Measurements from ENCODE around the gene PLEKHM2. TPM values are rescaled to one million over a fixed set of nuclear protein-coding genes. Genes with fewer than 3 reads are reported as not detected.

PLEKHM2 gene
- total and polyA plus RNA-seq, 12 donors, result 63.7 to 106 (median 76.7) TPM

DNA sequence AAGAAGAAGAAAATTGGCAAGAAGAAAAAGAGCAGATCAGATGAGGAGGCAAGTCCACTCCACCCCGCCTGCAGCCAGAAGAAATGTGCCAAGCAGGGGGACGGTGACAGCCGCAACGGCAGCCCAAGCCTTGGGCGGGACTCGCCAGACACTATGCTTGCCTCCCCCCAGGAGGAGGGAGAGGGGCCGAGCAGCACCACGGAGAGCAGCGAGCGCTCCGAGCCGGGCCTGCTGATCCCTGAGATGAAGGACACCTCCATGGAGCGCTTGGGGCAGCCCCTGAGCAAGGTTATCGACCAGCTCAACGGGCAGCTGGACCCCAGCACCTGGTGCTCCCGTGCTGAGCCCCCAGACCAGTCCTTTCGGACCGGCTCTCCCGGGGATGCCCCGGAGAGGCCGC, 42.9 kb downstream of the PLEKHM2 start:
- H3K4me3 ChIP-seq, result no peak overlapping the region
- peak overlapping the region in 3 of 10 donors; percentile 22 to 48 (median 34) for H3K27ac ChIP-seq
- TF ChIP-seq, protein P1, sequence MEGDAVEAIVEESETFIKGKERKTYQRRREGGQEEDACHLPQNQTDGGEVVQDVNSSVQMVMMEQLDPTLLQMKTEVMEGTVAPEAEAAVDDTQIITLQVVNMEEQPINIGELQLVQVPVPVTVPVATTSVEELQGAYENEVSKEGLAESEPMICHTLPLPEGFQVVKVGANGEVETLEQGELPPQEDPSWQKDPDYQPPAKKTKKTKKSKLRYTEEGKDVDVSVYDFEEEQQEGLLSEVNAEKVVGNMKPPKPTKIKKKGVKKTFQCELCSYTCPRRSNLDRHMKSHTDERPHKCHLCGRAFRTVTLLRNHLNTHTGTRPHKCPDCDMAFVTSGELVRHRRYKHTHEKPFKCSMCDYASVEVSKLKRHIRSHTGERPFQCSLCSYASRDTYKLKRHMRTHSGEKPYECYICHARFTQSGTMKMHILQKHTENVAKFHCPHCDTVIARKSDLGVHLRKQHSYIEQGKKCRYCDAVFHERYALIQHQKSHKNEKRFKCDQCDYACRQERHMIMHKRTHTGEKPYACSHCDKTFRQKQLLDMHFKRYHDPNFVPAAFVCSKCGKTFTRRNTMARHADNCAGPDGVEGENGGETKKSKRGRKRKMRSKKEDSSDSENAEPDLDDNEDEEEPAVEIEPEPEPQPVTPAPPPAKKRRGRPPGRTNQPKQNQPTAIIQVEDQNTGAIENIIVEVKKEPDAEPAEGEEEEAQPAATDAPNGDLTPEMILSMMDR (IDR thresholded peaks at IDR 0.05), result no peak
- no peaks in the 10 kb centered on the region for H3K9me3 ChIP-seq
- intact Hi-C loops (cut with DNase I), result loop anchor here in 1 of 10 donors (10.0 kb wide), 1 partner anchor 62 kb away; no protein-coding TSS in a partner anchor
- H3K4me1 ChIP-seq, result peaks cover 0 to 17% (median 5%) of the 10 kb centered on the region in 9 donors
- H3K36me3 ChIP-seq, result peaks cover 3 to 100% (median 80%) of the 10 kb centered on the region in 9 donors
- ATAC-seq (peak in 4 of 8 donors; percentile 7 to 51 (median 19)), DNase-seq (no peak)
- 70 to 78% methylated on average over 21 of the region's 21 CpGs for WGBS, 2 donors
- H3K27me3 ChIP-seq, result no peaks in the 10 kb centered on the region

- ATAC-seq (peak in 5 of 8 donors; percentile 2 to 15 (median 10)), DNase-seq (no peak)
- intact Hi-C loops (cut with DNase I), result loop anchor here in 1 of 10 donors (10.0 kb wide), 1 partner anchor 63 kb away; no protein-coding TSS in a partner anchor
- Histone ChIP-seq H3K9me3 (no peaks in the 10 kb centered on the region), H3K27ac (peak overlapping the region in 3 of 10 donors; percentile 22 to 48 (median 34)), H3K36me3 (peaks cover 5 to 100% (median 82%) of the 10 kb centered on the region in 9 donors), H3K4me1 (peaks cover 0 to 17% (median 5%) of the 10 kb centered on the region in 9 donors), H3K4me3 (no peak overlapping the region), H3K27me3 (no peaks in the 10 kb centered on the region)
- TF ChIP-seq, protein P1 (IDR thresholded peaks at IDR 0.05), result no peak
- 70 to 71% methylated on average over 13 of the region's 13 CpGs for WGBS, 2 donors
Measured at GRCh38 chr1:15727424-15727823, 43.3 kb downstream of the PLEKHM2 start.

GRCh38 chr1:15727866-15728534, 43.9 kb downstream of the PLEKHM2 start:
- ATAC-seq (peak in 5 of 8 donors; percentile 30 to 50 (median 41)), DNase-seq (no peak)
- WGBS, 2 donors, result 87% methylated on average over 23 of the region's 23 CpGs
- TF ChIP-seq, protein P1 (IDR thresholded peaks at IDR 0.05), result no peak
- peaks cover 0 to 17% (median 5%) of the 10 kb centered on the region in 9 donors for H3K4me1 ChIP-seq
- no peak overlapping the region for H3K4me3 ChIP-seq
- H3K27me3 ChIP-seq, result no peaks in the 10 kb centered on the region
- peaks cover 5 to 100% (median 82%) of the 10 kb centered on the region in 9 donors for H3K36me3 ChIP-seq
- peak overlapping the region in 4 of 10 donors; percentile 13 to 48 (median 19) for H3K27ac ChIP-seq
- H3K9me3 ChIP-seq, result no peaks in the 10 kb centered on the region
- intact Hi-C loops (cut with DNase I), result loop anchor here in 1 of 10 donors (10.0 kb wide), 1 partner anchor 63 kb away; no protein-coding TSS in a partner anchor

DNA sequence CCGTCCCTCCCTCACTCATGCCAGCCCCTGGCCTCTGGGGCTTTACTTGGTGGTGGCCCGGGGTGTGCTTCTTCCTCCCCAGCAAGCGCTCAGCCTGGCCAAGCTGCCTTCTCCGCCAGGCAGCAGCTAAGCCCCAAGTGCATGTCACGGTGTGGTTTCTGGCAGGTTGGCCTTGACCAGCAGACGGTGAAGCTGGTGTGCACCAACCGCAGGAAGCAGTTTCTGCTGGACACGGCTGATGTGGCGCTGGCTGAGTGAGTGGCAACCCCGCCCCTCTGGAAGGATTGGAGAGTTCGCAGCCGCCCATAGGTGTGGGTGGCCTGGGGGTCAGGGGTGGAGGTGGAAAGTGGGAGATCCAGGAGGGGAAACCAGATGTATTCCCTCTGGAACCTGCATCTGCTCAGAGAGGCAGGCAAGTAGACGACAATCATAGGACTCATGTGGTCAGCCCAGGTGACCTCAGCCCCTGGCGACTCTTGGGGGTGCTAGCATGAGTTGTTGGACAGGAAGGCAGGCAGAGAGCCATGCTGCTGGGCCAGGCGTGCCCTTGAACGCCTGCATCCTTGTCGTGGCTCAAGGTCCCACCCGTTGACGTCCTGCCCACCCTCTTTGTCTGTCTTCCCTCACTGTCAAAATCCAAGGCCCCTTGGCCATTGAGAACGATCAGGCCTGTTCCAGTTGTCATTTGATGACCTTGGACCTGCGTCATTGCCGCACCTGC, 45.0 kb downstream of the PLEKHM2 start:
- 71 to 86% methylated on average over 22 of the region's 22 CpGs for WGBS, 2 donors
- peak overlapping the region in 5 of 10 donors; percentile 13 to 47 (median 33) for H3K27ac ChIP-seq
- no peak for DNase-seq
- peaks cover 0 to 17% (median 5%) of the 10 kb centered on the region in 9 donors for H3K4me1 ChIP-seq
- TF ChIP-seq, protein P1 (IDR thresholded peaks at IDR 0.05), result no peak
- H3K36me3 ChIP-seq, result peaks cover 5 to 100% (median 87%) of the 10 kb centered on the region in 9 donors
- H3K27me3 ChIP-seq, result no peaks in the 10 kb centered on the region
- H3K9me3 ChIP-seq, result no peaks in the 10 kb centered on the region
- peak in 2 of 8 donors; percentile 1 to 7 for ATAC-seq
- no peak overlapping the region for H3K4me3 ChIP-seq
- intact Hi-C loops (cut with DNase I), result loop anchor here in 1 of 10 donors (10.0 kb wide), 1 partner anchor 64 kb away; no protein-coding TSS in a partner anchor
